ENCODE measurements around the gene PDE4D.

The PDE4D gene

DNA sequence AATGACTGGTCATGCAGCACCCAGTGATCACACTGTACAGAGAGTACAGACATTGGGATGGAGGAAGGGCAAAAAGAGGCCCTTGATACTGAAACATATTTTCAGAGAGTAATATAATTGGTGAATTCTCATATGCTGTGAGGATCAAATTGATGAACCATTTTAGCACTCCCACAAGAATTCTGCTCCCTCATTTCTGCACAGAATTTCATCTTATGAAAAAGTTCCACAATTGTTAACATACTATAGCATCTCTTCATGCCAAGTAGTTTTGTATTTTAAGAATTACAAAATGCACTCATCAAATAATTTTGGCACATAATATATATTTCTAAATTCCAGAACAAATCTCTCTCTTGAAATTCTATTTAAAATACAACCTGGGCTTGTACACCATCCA, 351.2 kb downstream of the PDE4D start:
- no peak for ATAC-seq
- no peak for TF ChIP-seq ZNF8 (CRISPR knock-in tag; IDR thresholded peaks at IDR 0.05)
- no peak for TF ChIP-seq ESRRG (CRISPR knock-in tag; IDR thresholded peaks at IDR 0.05)
- TF ChIP-seq ZNF70 (CRISPR knock-in tag; IDR thresholded peaks at IDR 0.05) = no peak
- TF ChIP-seq, protein P1, sequence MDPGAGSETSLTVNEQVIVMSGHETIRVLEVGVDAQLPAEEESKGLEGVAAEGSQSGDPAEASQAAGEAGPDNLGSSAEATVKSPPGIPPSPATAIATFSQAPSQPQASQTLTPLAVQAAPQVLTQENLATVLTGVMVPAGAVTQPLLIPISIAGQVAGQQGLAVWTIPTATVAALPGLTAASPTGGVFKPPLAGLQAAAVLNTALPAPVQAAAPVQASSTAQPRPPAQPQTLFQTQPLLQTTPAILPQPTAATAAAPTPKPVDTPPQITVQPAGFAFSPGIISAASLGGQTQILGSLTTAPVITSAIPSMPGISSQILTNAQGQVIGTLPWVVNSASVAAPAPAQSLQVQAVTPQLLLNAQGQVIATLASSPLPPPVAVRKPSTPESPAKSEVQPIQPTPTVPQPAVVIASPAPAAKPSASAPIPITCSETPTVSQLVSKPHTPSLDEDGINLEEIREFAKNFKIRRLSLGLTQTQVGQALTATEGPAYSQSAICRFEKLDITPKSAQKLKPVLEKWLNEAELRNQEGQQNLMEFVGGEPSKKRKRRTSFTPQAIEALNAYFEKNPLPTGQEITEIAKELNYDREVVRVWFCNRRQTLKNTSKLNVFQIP (CRISPR knock-in tag; IDR thresholded peaks at IDR 0.05; ENCODE audit: borderline replicate concordance, low read depth) = no peak
- no peak for TF ChIP-seq ARNTL (CRISPR knock-in tag; IDR thresholded peaks at IDR 0.05; ENCODE audit: borderline replicate concordance, low read depth)
- TF ChIP-seq TCF4 (CRISPR knock-in tag; IDR thresholded peaks at IDR 0.05; ENCODE audit: borderline replicate concordance) = no peak
- no peak for TF ChIP-seq TOX (CRISPR knock-in tag; IDR thresholded peaks at IDR 0.05; ENCODE audit: borderline replicate concordance)
- no peak for TF ChIP-seq CREB5 (CRISPR knock-in tag; IDR thresholded peaks at IDR 0.05; ENCODE audit: low read depth)
- no peak for TF ChIP-seq TSHZ2 (CRISPR knock-in tag; IDR thresholded peaks at IDR 0.05)
- no peak for TF ChIP-seq SNAI2 (CRISPR knock-in tag; IDR thresholded peaks at IDR 0.05)
- no peak for TF ChIP-seq RARB (CRISPR knock-in tag; IDR thresholded peaks at IDR 0.05)
- TF ChIP-seq OSR1 (CRISPR knock-in tag; IDR thresholded peaks at IDR 0.05) = no peak
- no peak for TF ChIP-seq ZC3H10 (CRISPR knock-in tag; IDR thresholded peaks at IDR 0.05)
- no peak for TF ChIP-seq CSDC2 (CRISPR knock-in tag; IDR thresholded peaks at IDR 0.05)
- no peak for TF ChIP-seq BACH2 (CRISPR knock-in tag; IDR thresholded peaks at IDR 0.05; ENCODE audit: borderline replicate concordance)
- no peak for TF ChIP-seq GLIS3 (CRISPR knock-in tag; IDR thresholded peaks at IDR 0.05)
- TF ChIP-seq PPARA (CRISPR knock-in tag; IDR thresholded peaks at IDR 0.05; ENCODE audit: borderline replicate concordance) = no peak

GRCh38 chr5:59540366-59540765, 353.2 kb downstream of the PDE4D start:
- TF ChIP-seq TCF4 (CRISPR knock-in tag; IDR thresholded peaks at IDR 0.05; ENCODE audit: borderline replicate concordance) = no peak
- TF ChIP-seq ISL1 (CRISPR knock-in tag; IDR thresholded peaks at IDR 0.05) = peak; percentile 44
- TF ChIP-seq TSHZ2 (CRISPR knock-in tag; IDR thresholded peaks at IDR 0.05) = no peak
- no peak for TF ChIP-seq ZNF8 (CRISPR knock-in tag; IDR thresholded peaks at IDR 0.05)
- no peak for TF ChIP-seq ARNTL (CRISPR knock-in tag; IDR thresholded peaks at IDR 0.05; ENCODE audit: borderline replicate concordance, low read depth)
- no peak for TF ChIP-seq ESRRG (CRISPR knock-in tag; IDR thresholded peaks at IDR 0.05)
- ATAC-seq = no peak

DNA sequence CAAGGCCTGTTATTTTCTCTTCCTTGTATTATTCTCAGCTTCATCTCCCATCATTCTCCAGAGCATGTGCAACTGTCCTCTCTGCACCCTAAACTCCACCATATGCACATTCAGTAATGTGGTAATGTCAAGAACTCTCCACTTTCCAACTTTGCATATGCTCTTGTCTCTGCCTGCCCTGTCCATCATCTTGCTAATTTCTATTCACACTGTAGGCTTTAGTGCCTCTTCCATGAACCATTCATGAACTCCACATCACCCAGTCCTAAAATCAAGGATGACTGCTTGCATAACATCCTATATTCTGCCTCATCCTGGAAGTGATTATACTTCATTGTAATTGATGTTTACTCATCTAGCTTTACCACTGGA, 354.8 kb downstream of the PDE4D start:
- no peak for TF ChIP-seq TSHZ2 (CRISPR knock-in tag; IDR thresholded peaks at IDR 0.05)
- TF ChIP-seq ISL1 (CRISPR knock-in tag; IDR thresholded peaks at IDR 0.05) = no peak
- no peak for TF ChIP-seq TOX (CRISPR knock-in tag; IDR thresholded peaks at IDR 0.05; ENCODE audit: borderline replicate concordance)
- TF ChIP-seq GLIS3 (CRISPR knock-in tag; IDR thresholded peaks at IDR 0.05) = no peak
- TF ChIP-seq ESRRG (CRISPR knock-in tag; IDR thresholded peaks at IDR 0.05) = no peak
- TF ChIP-seq OSR1 (CRISPR knock-in tag; IDR thresholded peaks at IDR 0.05) = no peak
- no peak for TF ChIP-seq ZNF70 (CRISPR knock-in tag; IDR thresholded peaks at IDR 0.05)
- no peak for TF ChIP-seq ZFP30 (CRISPR knock-in tag; IDR thresholded peaks at IDR 0.05)
- no peak for TF ChIP-seq CSDC2 (CRISPR knock-in tag; IDR thresholded peaks at IDR 0.05)
- TF ChIP-seq ZC3H10 (CRISPR knock-in tag; IDR thresholded peaks at IDR 0.05) = no peak
- no peak for TF ChIP-seq ZFP3 (CRISPR knock-in tag; IDR thresholded peaks at IDR 0.05)
- ATAC-seq = no peak

All from SK-N-SH treated with all-trans-retinoic acid at 6 μM for 48 hours (cell line).